CD8-positive, alpha-beta memory T cell (primary cell): ENCODE data around the gene BEST1. TPM values are rescaled to one million over a fixed set of nuclear protein-coding genes. Genes with fewer than 3 reads are reported as not detected.

Experiments used
- CTCF ChIA-PET: fragments of 350-600 bp; sonication (Branson Sonifier 250); formaldehyde crosslinking; loops from one replicate; lab custom pipeline; 2021; ENCODE audit warnings: antibody characterized with exemption; lab: Charles Lee
- POLR2A ChIA-PET: fragments of 350-600 bp; sonication (Branson Sonifier 250); formaldehyde crosslinking; loops from one replicate; lab custom pipeline; 2021; ENCODE audit warnings: antibody characterized with exemption; lab: Charles Lee
- DNase-seq, 5 donors: peaks; one replicate each; pipeline versions ENCODE4 v3.0.0 to v3.0.0-alpha.2; 2020 to 2022; ENCODE audit warnings: mixed read lengths in 1 of 5
- H3K27ac ChIP-seq: one replicate; pipeline ENCODE4 v1.7.0; 2013; ENCODE audit warnings: low read depth, mild to moderate bottlenecking, low read length, moderate library complexity
- H3K27me3 ChIP-seq: 2 replicates; pipeline ENCODE4 v1.7.0; 2013; ENCODE audit warnings: low read length, mild to moderate bottlenecking; ENCODE audit not compliant: insufficient read depth, poor library complexity, severe bottlenecking
- H3K36me3 ChIP-seq: 2 replicates; pipeline ENCODE4 v1.7.0; 2013; ENCODE audit warnings: mild to moderate bottlenecking, low read length, moderate library complexity; ENCODE audit not compliant: insufficient read depth
- H3K4me1 ChIP-seq: 2 replicates; pipeline ENCODE4 v1.7.0; 2013; ENCODE audit warnings: mild to moderate bottlenecking, low read length, moderate library complexity; ENCODE audit not compliant: insufficient read depth
- H3K4me3 ChIP-seq: 2 replicates; pipeline ENCODE4 v1.7.0; 2013; ENCODE audit warnings: mild to moderate bottlenecking, low read length
- H3K9me3 ChIP-seq: 2 replicates; pipeline ENCODE4 v1.7.0; 2013; ENCODE audit warnings: mild to moderate bottlenecking, low read length
- H3K27ac Mint-ChIP-seq, 8 donors: one replicate each; pipeline ENCODE4 v1.8.0; 2020 to 2021; ENCODE audit warnings: mixed read lengths in 8 of 8, mild to moderate bottlenecking in 6 of 8, inconsistent platforms in 3 of 8, moderate library complexity in 3 of 8
- H3K27me3 Mint-ChIP-seq, 2 donors: one replicate each; pipeline ENCODE4 v1.8.0; 2020 to 2021; ENCODE audit warnings: mixed read lengths in 2 of 2, mild to moderate bottlenecking in 1 of 2, moderate library complexity in 1 of 2
- H3K36me3 Mint-ChIP-seq, 3 donors: one replicate each; pipeline ENCODE4 v1.8.0; 2020 to 2021; ENCODE audit warnings: mixed read lengths in 3 of 3, inconsistent platforms in 1 of 3, mild to moderate bottlenecking in 1 of 3
- H3K4me1 Mint-ChIP-seq, 3 donors: one replicate each; pipeline ENCODE4 v1.8.0; 2020 to 2021; ENCODE audit warnings: mixed read lengths in 3 of 3, inconsistent platforms in 1 of 3, mild to moderate bottlenecking in 1 of 3
- H3K4me3 Mint-ChIP-seq, 7 donors: one replicate each; pipeline ENCODE4 v1.8.0; 2020 to 2021; ENCODE audit warnings: mixed read lengths in 7 of 7, mild to moderate bottlenecking in 6 of 7, moderate library complexity in 4 of 7, inconsistent platforms in 2 of 7
- H3K9me3 Mint-ChIP-seq, 5 donors: one replicate each; pipeline ENCODE4 v1.8.0; 2020 to 2022; ENCODE audit warnings: mixed read lengths in 5 of 5, mild to moderate bottlenecking in 3 of 5, moderate library complexity in 2 of 5, inconsistent platforms in 1 of 5
- polyA plus RNA-seq: library from polyadenylated mRNA; unstranded; fragments of 300-500 nt; fragmentation: Illumina TruSeq; gene quantifications from one replicate; pipeline ENCODE4 v1.2.3, GENCODE V29; 2021
- total RNA-seq, 2 experiments: library from RNA; stranded (reverse); gene quantifications; one replicate each; pipeline ENCODE4 v1.2.3, GENCODE V29; 2021

The BEST1 gene
- total and polyA plus RNA-seq, 3 experiments from 2014 or later, result 0.09 to 1.5 TPM; not detected in 1

- Histone ChIP-seq H3K36me3 (no peaks in the 10 kb centered on the region), H3K9me3 (no peaks in the 10 kb centered on the region), H3K27ac (no peak overlapping the region), H3K4me1 (no peaks in the 10 kb centered on the region), H3K4me3 (no peak overlapping the region), H3K27me3 (no peaks in the 10 kb centered on the region)
- H3K4me3 Mint-ChIP-seq, result peak overlapping the region in 4 of 7 donors; percentile 12 to 56 (median 40)
- no peak for DNase-seq
- H3K9me3 Mint-ChIP-seq, result no peaks in the 10 kb centered on the region
- H3K4me1 Mint-ChIP-seq, result peaks cover 1 to 15% (median 8%) of the 10 kb centered on the region in 3 donors
- no peaks in the 10 kb centered on the region for H3K36me3 Mint-ChIP-seq
- H3K27ac Mint-ChIP-seq, result peak overlapping the region in 1 of 8 donors; percentile 70
- ChIA-PET POLR2A (interaction anchor here (0.7 kb wide), 1 partner anchor 13 kb away, joined by 3 read pairs; no protein-coding TSS in a partner anchor), CTCF (no interaction called here)
- peaks cover 18 to 24% of the 10 kb centered on the region in 2 donors for H3K27me3 Mint-ChIP-seq
Observed at GRCh38 chr11:61954851-61955421, 4.8 kb downstream of the BEST1 start.

- H3K4me1 ChIP-seq, result no peaks in the 10 kb centered on the region
- no peaks in the 10 kb centered on the region for H3K27me3 ChIP-seq
- DNase-seq, result peak in 2 of 5 donors; percentile 10 to 32
- peaks cover 1 to 15% (median 8%) of the 10 kb centered on the region in 3 donors for H3K4me1 Mint-ChIP-seq
- H3K27ac ChIP-seq, result no peak overlapping the region
- ChIA-PET CTCF (no interaction called here), POLR2A (interaction anchor here (0.7 kb wide), 1 partner anchor 12 kb away, joined by 3 read pairs; no protein-coding TSS in a partner anchor)
- no peaks in the 10 kb centered on the region for H3K36me3 ChIP-seq
- H3K36me3 Mint-ChIP-seq, result no peaks in the 10 kb centered on the region
- no peaks in the 10 kb centered on the region for H3K9me3 ChIP-seq
- no peak overlapping the region for H3K4me3 ChIP-seq
- H3K27ac Mint-ChIP-seq, result peak overlapping the region in 2 of 8 donors; percentile 17 to 55
- H3K9me3 Mint-ChIP-seq, result no peaks in the 10 kb centered on the region
- peak overlapping the region in 4 of 7 donors; percentile 38 to 70 (median 59) for H3K4me3 Mint-ChIP-seq
- H3K27me3 Mint-ChIP-seq, result peaks cover 18 to 24% of the 10 kb centered on the region in 2 donors
Observed at GRCh38 chr11:61955422-61956135, 5.4 kb downstream of the BEST1 start.

GRCh38 chr11:61956191-61957020, 6.3 kb downstream of the BEST1 start:
- H3K4me3 ChIP-seq, result no peak overlapping the region
- peak overlapping the region in 4 of 7 donors; percentile 20 to 70 (median 59) for H3K4me3 Mint-ChIP-seq

DNA sequence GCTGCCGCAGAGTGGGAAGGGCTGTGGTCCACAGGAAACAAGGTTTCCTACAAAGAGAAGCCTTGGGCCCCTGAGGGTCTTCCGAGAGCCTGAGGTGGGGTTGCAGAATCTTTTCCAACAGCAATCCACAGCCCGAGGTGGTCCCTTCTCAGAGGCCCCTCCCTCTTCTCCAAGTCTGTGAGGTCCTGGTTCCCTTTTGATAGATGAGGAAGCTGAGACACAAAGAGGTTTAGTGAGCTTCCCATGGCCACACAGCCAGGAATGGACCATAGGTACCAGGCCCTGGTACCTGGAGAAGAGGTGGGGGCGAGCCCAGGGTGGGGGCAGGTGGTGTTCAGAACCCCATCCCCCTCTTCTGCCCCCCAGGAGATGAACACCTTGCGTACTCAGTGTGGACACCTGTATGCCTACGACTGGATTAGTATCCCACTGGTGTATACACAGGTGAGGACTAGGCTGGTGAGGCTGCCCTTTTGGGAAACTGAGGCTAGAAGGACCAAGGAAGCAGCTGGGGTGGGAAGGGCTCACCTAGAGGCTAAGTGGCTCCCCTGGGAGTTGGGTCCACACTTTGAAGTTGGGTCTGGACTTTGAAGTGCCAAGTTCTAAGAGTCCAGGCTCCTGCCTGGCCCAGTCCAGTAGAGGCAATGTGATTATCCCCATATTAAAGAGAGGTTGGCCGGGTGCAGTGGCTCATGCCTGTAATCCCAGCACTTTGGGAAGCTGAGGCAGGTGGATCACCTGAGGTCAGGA, 7.0 kb downstream of the BEST1 start:
- Histone ChIP-seq H3K4me3 (no peak overlapping the region), H3K36me3 (no peaks in the 10 kb centered on the region), H3K27ac (no peak overlapping the region), H3K27me3 (no peaks in the 10 kb centered on the region), H3K4me1 (no peaks in the 10 kb centered on the region), H3K9me3 (no peaks in the 10 kb centered on the region)
- H3K27me3 Mint-ChIP-seq, result peaks cover 18 to 21% of the 10 kb centered on the region in 2 donors
- DNase-seq, result no peak
- ChIA-PET POLR2A (no interaction called here), CTCF (no interaction called here)
- no peaks in the 10 kb centered on the region for H3K9me3 Mint-ChIP-seq
- peaks cover 0 to 3% (median 2%) of the 10 kb centered on the region in 3 donors for H3K36me3 Mint-ChIP-seq
- H3K27ac Mint-ChIP-seq, result no peak overlapping the region
- no peak overlapping the region for H3K4me3 Mint-ChIP-seq
- H3K4me1 Mint-ChIP-seq, result peaks cover 1 to 20% (median 8%) of the 10 kb centered on the region in 3 donors

More at GRCh38 chr11:61956191-61957020, 6.3 kb downstream of the BEST1 start:
- Histone ChIP-seq H3K27ac (no peak overlapping the region), H3K4me1 (no peaks in the 10 kb centered on the region), H3K36me3 (no peaks in the 10 kb centered on the region), H3K27me3 (no peaks in the 10 kb centered on the region), H3K9me3 (no peaks in the 10 kb centered on the region)
- H3K36me3 Mint-ChIP-seq, result peaks cover 0 to 2% (median 0%) of the 10 kb centered on the region in 3 donors
- DNase-seq, result no peak
- H3K27me3 Mint-ChIP-seq, result peaks cover 18 to 24% of the 10 kb centered on the region in 2 donors
- ChIA-PET POLR2A (no interaction called here), CTCF (no interaction called here)
- no peaks in the 10 kb centered on the region for H3K9me3 Mint-ChIP-seq
- H3K4me1 Mint-ChIP-seq, result peaks cover 1 to 15% (median 8%) of the 10 kb centered on the region in 3 donors
- peak overlapping the region in 2 of 8 donors; percentile 24 to 55 for H3K27ac Mint-ChIP-seq

GRCh38 chr11:61958590-61958989, 8.4 kb downstream of the BEST1 start:
- H3K4me3 Mint-ChIP-seq, result no peak overlapping the region
- peak overlapping the region in 4 of 8 donors; percentile 46 to 86 (median 68) for H3K27ac Mint-ChIP-seq
- H3K27ac ChIP-seq, result no peak overlapping the region
- no peak for DNase-seq
- H3K27me3 ChIP-seq, result no peaks in the 10 kb centered on the region
- H3K27me3 Mint-ChIP-seq, result peaks cover 18 to 21% of the 10 kb centered on the region in 2 donors
- ChIA-PET CTCF (interaction anchor here (3.0 kb wide), 1 partner anchor 123 kb away, joined by 9 read pairs; no protein-coding TSS in a partner anchor), POLR2A (no interaction called here)
- H3K9me3 Mint-ChIP-seq, result no peaks in the 10 kb centered on the region
- peaks cover 0 to 14% (median 3%) of the 10 kb centered on the region in 3 donors for H3K36me3 Mint-ChIP-seq
- no peak overlapping the region for H3K4me3 ChIP-seq
- peaks cover 10 to 32% (median 18%) of the 10 kb centered on the region in 3 donors for H3K4me1 Mint-ChIP-seq
- no peaks in the 10 kb centered on the region for H3K36me3 ChIP-seq
- H3K4me1 ChIP-seq, result peaks cover 10% of the 10 kb centered on the region
- no peaks in the 10 kb centered on the region for H3K9me3 ChIP-seq

GRCh38 chr11:61959114-61959513, 9.0 kb downstream of the BEST1 start:
- Mint-ChIP-seq H3K4me3 (no peak overlapping the region), H3K4me1 (peaks cover 15 to 37% (median 24%) of the 10 kb centered on the region in 3 donors), H3K9me3 (no peaks in the 10 kb centered on the region), H3K27ac (peak overlapping the region in 3 of 8 donors; percentile 48 to 78 (median 50)), H3K27me3 (peaks cover 17% of the 10 kb centered on the region in 2 donors), H3K36me3 (peaks cover 3 to 19% (median 4%) of the 10 kb centered on the region in 3 donors)
- CTCF ChIA-PET, result interaction anchor here (1.3 to 3.0 kb wide), 2 partner anchors 12 to 123 kb away, joined by 4 to 9 read pairs; no protein-coding TSS in a partner anchor
- POLR2A ChIA-PET, result no interaction called here
- no peak overlapping the region for H3K27ac ChIP-seq
- peaks cover 16% of the 10 kb centered on the region for H3K4me1 ChIP-seq
- no peak for DNase-seq
- no peaks in the 10 kb centered on the region for H3K9me3 ChIP-seq
- peaks cover 4% of the 10 kb centered on the region for H3K36me3 ChIP-seq
- no peaks in the 10 kb centered on the region for H3K27me3 ChIP-seq
- no peak overlapping the region for H3K4me3 ChIP-seq

- no peaks in the 10 kb centered on the region for H3K27me3 ChIP-seq
- ChIA-PET CTCF (interaction anchor here (1.3 to 3.0 kb wide), 2 partner anchors 12 to 122 kb away, joined by 4 to 9 read pairs; no protein-coding TSS in a partner anchor), POLR2A (no interaction called here)
- DNase-seq, result no peak
- H3K4me1 ChIP-seq, result peaks cover 20% of the 10 kb centered on the region
- no peak overlapping the region for H3K27ac ChIP-seq
- H3K36me3 Mint-ChIP-seq, result peaks cover 5 to 25% (median 6%) of the 10 kb centered on the region in 3 donors
- peaks cover 20 to 43% (median 29%) of the 10 kb centered on the region in 3 donors for H3K4me1 Mint-ChIP-seq
- H3K27me3 Mint-ChIP-seq, result peaks cover 12 to 13% of the 10 kb centered on the region in 2 donors
- no peak overlapping the region for H3K4me3 Mint-ChIP-seq
- no peak overlapping the region for H3K4me3 ChIP-seq
- peaks cover 8% of the 10 kb centered on the region for H3K36me3 ChIP-seq
- peak overlapping the region in 1 of 8 donors; percentile 42 for H3K27ac Mint-ChIP-seq
- no peaks in the 10 kb centered on the region for H3K9me3 Mint-ChIP-seq
- no peaks in the 10 kb centered on the region for H3K9me3 ChIP-seq
Observed at GRCh38 chr11:61959678-61960077, 9.5 kb downstream of the BEST1 start.
